HG02981 (cell line): ENCODE results near the gene PRKCQ.
A peak's percentile ranks its signal among the peaks of the same experiment; 100 is the strongest.
"Not testable (repeated sequence)": the region's sequence is repeated elsewhere in the genome, so short reads cannot be mapped to it uniquely, and the experiment has no call there.

Experiments
- ATAC-seq: cut with Tn5 transposase; IDR thresholded peaks from one replicate; pipeline ENCODE4 v1.9.1; 2021; ENCODE audit warnings: mild to moderate bottlenecking, moderate library complexity; ENCODE audit not compliant: unreplicated experiment

Gene PRKCQ

DNA sequence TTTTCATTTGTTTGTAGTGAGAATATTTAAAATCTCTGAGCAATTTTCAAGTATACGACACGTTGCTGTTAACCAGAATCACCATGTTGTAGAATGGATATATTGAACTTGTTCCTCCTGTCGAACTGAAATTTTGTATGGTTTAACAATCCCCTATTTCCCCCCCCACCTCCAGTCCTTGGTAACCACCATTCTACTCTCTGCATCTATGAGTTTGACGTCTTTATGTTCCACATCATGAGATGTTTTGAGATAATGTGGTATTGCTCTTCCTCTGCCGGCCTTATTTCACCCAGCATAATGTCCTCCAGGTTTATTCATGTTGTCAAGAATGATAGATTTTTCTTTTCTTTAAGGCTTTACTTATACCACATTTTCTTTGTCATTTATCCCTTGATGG is 17.4 kb upstream of the PRKCQ start:
- ATAC-seq: no peak

DNA sequence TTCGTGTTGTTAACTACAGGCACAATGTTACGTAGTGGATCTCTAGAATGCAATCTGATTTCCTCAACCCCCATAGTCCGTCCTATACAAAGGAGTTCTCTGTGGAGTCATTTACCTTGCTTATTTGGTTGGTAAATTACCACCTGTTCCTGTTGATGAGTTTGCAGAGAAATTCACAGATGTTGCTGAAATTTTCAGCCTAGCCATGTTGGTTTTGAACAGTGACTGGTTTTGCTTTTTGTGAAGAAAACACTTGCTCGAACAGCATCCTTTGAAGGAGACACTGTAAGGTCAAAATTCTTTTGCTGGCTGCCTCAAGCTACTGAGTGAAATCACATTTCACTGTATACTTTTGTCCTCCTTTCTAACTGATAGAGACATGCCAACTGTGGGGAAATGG is 15.4 kb upstream of the PRKCQ start:
- ATAC-seq: no peak

DNA sequence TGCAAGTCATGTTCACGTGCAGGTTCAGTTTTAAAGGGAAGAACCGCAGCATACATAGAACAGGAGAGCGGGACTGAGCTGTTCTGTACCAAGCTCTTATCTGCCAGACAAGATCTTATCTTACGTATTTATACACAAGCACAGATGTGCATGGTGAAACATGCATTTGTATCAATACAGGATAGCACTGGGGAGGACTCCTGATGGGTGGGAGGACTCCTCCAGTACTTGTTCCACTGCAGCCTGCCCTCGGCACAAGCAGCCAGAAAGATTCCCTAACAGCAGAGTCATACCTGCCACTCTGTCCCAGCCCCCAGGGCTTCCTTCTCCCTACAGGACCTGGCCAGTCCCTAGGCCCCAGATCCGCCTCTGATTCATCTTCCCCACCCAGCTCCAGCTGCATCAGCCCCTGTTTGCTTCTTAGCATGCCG is 13.2 kb upstream of the PRKCQ start:
- no peak for ATAC-seq

DNA sequence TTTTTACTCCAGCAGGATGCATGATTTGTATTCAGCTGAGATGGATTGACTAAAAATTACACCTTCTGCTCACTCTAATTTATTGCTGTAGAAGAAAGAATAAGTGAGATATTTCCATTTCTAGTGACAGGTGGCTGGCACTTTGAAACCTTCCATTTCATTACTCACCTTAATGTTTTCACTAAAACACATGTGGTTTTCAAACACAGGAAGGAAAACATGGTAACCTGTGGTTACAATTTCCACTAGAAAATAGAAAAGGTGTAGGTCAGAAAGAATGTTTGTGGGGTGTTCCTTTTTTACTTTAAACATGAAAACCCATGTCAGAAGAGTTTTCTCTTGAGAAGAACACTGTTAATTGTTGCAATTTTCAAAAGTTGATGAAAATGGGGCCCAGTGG is 12.0 kb upstream of the PRKCQ start:
- ATAC-seq: no peak

DNA sequence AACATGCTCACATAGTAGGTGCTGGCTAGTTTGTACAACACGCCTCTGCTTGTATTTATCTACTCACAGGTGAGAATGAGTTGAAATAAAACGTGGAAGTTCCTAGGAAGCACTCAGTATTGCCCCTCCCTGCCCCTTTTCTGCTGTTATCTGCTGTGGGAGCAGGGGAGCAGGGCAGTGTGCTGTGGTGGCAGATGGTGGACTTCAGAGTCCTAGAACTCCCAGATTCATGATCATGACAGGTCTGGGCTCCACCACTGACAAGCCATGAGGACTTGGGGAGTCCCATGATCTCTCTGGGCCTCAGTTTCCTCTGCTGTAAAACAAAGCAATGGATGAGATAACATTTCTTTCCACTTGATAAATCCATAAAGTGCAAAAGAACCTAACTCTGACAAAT is 11.6 kb upstream of the PRKCQ start:
- no peak for ATAC-seq

DNA sequence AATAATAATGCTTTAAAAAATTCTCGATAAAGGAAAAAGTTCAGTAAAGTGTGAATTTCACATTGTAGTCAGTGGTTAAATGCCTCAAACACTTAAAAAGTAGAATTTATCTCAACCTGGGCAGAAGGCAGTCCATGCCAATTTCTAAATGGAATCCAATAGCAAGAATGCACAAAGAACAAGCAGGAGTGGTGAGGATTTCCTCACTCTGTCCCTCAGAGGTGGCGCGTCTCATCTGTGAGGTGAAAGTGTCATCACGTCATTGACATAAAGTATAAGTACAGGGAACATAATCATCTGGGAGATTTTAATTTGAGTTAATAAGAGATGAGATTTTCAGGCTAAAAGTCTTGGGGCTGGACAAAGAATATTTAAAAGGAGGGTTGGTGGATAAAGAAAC is 10.0 kb upstream of the PRKCQ start:
- ATAC-seq: no peak

DNA sequence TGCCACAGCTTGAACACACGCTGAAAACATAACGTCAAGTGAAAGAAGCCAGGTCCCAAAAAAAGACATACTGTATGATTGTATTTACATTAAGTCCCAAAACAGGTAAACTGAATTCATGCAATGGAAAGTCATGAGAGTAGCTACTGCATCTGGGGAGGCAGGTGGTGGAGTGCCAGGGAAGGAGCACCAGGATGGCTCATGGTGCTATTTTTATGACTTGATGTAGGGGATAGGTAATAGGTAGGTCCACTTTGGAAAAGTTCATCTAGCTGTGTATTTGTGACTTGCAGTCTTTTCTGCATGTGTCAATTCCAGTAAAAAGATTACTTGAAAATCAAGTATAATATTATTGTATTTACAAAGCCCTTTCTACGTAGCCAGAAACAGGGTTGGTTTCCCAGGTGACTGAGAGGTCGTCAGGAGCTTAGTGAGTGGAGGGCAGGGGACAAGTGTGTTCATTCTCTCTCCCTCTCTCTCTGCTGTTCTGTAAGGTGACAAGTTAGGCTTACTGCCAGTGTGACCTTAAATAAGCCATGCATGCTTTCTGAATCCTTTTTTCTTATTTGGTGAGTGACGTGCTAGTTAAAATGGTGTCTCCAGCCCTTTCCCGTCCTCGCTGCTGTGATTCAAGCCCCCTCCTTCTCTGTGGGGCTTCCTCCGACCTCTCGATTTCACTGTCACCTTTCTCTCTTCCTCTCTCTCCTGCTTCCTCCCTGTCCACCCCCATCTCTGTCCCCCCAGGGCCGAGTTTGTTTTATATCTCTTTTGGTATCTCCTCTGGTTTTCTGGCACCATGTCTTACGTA is 9.4 kb upstream of the PRKCQ start:
- no peak for ATAC-seq

DNA sequence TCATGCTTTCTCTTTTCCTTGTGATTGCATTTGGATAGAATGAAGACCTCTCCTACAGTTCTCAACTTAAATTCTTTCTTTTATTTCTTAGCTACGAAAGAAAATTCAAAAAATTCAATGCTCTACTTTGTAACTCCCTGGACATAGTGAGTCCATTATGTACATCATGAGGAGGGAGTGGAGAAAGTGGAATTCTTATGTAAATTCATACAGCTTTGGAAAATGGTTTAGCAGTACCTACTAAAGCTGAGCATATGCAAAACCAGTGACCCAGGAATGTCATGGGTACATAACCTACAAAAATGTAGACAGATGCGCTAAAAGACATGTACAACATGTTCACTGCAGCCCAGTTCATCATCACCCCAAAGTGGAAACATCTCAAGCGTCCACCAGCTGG is 8.8 kb upstream of the PRKCQ start:
- ATAC-seq: no peak

DNA sequence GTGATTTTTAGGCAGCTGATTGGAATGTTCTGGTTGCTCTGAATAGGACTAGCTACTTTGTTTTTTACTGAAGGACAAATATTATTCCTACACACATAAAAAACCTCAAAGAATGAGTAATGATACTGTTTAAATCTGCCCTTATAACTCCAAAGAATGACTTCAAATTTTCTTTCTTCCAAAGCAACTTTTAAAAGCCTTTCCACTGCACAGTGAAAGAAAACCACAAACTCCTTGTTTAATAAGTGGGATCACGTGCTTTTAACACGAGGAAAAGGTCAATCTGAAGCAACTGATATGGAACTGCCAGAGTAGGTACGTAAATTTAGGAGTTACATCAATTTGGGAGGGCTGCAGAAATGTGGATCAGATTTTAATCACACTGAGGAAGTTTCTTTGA is 8.0 kb upstream of the PRKCQ start:
- ATAC-seq: no peak

DNA sequence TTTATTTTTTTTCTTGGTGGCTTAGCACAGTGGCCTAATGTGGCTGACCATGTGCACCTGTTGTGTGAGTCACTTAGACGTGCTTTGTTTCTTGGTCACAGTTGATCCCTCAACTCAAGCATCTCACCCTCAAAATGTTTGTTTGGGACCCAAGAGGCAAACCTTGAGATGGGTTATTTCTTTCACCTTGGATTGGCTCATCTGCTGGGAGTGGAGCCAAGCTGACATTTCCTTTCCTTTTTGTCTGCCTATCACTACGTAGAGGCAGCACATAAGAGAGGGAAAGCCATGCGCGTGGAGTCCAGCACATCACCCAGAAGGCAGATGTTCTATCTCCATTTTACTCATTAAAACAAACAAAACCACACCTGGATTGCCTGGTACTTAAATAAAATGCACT is 6.4 kb upstream of the PRKCQ start:
- no peak for ATAC-seq

DNA sequence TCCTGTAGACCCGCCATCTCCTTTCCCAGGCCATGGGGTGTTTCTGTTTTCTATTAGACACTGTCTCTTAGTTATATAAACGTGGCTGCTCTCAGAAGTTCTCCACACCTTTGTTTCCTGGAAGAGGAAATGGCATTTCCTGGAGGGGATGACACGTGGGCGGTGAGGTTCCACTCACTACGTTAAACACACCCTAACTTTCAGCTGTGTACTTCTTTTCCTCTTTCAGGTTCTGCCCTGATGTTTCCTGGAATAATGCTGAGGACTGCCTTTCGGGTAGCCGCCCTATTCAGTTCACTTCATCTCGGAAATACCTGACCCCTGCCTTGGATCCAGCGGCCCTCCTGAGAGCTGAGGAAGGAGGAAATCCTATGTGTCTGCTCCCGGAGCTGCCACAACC is 3.4 kb upstream of the PRKCQ start:
- no peak for ATAC-seq

DNA sequence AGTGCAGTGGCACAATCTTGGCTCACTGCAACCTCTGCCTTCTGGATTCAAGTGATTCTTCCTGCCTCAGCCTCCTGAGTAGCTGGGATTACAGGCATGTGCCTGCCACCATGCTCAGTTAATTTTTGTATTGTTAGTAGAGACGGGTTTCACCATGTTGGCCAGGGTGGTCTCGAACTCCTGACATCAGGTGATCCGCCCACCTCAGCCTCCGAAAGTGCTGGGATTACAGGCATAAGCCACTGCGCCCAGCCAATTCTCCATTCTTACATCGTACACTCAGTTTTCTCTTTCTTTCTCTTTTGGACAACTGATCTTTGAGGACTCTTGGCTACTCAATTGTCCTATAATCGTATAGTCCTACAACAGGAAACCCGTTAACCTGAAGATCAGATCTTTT is 2.8 kb upstream of the PRKCQ start:
- ATAC-seq: not testable (repeated sequence)

DNA sequence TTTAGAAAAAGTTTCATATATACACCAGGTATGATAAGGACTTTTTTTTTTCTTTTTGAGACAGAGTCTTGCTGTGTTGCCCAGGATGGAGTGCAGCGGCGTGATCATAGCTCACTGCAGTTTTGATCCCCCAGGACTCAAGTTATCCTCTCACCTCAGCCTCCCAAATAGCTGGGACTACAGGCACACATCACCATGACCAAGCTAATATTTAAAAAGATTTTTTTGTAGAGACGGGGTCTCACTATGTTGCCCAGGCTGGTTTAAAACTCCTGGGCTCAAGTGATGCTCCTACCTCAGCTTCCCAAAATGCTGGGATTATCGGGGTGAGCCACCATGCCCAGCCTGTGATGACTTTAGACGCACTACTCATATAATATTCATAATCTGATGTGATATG is 2.2 kb upstream of the PRKCQ start:
- no peak for ATAC-seq

DNA sequence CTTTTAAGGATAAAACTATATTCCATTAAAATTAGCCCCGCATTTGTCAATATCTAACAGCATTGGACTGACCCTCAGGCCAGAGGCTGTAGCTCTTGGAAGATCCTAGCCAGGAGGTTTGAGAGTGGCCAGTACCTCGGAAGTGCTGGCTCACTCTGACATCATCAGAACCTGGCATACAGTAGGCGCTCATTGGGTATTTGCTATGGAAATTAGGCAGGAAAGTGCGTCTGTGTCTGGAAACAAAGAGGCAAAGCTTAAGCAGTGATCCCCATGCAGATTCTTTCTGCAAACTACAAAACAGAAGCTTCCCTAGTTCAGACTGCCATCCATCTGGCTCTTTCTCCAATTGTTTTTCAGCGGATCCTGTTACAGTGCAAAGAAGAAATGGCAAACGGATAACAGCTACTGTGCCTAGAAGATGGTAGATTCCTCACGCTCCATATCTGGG is 1.7 kb upstream of the PRKCQ start:
- ATAC-seq: no peak

DNA sequence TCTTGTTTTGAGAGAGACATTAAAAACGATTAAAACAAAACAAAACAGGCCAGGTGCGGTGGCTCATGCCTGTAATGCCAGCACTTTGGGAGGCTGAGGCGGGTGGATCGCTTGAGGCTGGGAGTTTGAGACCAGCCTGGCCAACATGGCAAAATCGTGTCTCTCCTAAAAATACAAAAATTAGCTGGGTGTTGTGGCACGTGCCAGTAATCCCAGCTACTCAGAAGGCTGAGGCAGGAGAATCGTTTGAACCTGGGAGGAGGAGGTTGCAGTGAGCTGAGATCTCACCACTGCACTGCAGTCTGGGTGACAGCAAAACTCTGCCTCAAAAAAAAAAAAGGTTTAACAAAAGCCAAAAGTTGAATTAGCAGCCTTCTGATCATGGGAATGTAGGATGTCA is 1.1 kb upstream of the PRKCQ start:
- ATAC-seq: not testable (repeated sequence)

DNA sequence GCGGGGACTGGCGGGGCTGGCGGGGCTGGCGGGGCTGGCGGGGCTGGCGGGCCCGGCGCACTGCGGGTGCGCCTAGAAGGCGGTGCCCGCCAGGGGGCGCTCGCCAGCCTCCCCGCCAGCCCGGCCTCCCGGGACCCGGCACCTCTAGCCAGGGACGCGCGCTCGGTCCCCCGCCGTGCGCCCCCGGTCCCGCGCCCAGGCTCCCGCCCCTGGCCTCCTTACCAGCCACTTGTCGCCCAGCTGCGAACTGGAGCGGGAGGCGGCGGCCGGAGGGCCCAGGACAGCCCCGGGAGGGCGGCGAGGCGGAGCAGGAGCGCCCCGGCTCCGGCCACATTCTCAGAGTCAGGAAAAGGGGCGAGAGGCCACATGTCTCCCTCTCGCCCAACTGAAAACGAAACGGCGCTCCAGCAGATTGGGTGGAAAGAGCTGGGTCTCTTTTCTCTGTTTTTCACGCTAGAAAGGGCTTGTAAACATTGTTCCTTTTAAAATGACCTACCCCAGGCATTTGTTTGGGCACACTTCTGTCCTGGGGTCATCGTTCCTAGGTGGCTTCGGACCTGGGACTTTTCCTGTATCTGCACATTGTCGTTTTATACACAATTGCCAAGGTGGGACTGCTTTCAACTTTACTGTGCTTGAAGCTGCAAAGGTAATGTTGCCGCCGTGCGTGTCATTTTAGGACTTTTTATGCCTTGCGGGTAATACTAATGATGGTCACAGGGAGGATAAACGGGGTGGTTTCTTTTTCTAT is 378 bp upstream of the PRKCQ start:
- ATAC-seq: peak; percentile 91

DNA sequence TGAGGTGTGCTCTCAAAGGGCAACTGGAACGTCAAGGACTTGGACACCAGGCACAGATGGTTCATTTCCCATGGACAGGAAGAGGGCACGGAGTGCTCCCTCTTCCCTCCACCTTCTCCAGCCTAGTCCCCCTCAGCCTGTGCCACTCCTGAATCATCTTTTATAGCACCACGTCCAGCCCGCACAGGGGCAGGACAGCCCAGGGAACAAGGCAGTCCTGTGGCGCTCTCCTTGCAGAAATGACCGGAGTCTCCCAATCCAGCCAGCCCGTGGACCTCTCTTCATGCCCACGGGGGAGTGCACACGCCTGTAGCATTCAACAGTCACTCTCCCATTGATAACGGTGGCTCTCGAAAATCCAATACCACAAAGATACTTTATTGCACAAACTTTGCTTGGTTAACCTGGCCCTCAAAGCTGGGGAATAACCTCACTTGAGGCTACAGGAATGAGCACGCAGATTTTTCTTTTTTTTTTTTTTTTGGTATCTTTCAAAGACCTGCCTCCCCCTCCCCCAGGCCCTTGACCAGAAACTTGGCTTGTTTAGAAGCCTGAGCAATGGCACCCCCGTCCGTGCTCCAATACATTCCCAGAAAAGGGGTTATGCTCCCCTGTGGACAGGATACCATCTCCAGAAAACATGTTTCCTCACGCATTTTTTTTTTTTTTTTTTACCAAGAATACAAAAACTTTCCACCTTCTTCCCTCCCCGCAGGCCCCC is 733 bp downstream of the PRKCQ start:
- ATAC-seq: no peak

DNA sequence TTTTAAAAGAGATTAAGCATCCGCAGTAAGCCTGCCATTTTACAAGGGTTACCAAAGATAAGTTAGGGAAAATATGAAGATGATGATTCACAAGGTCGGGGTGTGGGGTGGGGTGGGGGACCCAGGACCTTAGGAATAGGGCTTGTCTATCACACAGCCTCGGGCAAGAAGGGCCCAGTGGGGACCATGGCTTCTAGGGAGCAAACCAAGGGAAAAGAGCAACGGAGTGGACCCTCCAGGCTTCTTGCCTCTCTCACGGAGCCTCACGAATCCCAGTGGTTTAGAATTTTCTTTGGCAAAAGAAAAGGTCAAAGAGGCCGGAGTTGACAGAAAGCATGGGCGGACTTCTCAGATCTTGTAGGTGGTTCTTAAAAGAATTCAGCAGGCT is 1.3 kb downstream of the PRKCQ start:
- no peak for ATAC-seq

DNA sequence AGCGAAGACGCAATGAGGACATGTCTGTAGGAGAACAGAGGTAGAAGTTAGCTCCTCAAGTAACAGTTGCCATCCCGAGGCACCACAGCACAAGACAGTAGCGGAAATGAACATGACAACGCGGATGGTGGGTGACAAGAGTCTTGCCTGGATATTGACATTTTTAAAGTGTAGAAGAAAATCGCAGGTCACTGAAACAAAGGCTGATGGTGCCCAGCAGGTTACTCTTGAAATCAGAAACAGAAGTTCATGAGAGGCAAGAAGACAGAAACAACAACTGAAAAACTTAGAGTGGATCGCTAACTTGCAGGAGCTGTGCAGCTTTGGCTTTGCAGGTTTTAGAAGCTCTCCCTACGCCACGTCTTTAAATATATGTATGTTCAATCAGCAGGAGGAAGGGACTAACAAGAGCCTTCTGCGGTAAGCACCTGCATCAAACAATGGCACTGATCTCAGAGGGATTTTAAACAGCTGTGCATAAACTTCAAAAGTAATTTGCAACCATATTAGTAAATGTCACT is 1.8 kb downstream of the PRKCQ start:
- no peak for ATAC-seq

DNA sequence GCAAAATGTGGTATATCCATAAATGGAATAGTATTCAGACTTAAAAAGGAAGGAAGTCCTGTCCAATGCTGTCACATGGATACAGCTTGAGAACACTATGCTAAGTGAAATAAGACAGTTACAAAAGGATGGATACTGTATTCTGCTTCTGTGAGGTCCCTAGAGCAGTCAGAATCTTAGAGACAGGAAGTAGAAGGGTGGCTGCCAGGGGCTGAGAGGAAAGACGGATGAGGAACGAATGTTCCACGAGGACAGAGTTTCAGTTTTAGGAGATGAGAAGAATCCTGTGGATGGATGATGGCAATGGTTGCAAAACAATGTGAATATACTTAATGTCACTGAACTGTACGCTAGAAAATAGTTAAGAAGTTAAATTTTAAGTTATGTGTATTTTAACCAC is 3.8 kb downstream of the PRKCQ start:
- no peak for ATAC-seq

DNA sequence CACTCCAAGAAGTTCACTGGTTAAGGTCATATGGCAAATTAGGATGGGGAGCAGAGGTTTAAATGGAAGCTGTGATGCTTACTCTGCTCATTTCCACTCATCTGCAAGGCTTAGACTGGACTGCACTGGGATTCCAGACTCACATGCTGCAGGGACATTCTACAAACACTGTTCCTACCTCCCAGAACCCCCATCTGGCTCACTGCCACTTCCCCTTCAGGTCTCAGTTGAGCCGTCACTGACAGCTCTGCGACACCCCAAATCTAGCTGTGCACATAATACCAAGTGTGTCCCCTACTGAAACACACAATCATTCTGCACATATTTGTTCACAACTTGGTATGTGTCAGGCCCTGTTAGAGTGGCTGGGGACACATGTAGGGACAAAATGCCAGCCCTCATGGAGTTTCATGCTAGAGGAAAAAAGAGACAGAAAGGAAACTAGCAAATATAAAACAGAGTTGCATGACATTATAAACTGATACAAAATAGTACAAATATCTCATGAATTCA is 5.4 kb downstream of the PRKCQ start:
- no peak for ATAC-seq
